C4-2B (cell line): ENCODE data around the gene WDR82.

Experiments used
- CTCF ChIP-seq: fragments of 450-650 bp; conservative IDR thresholded peaks from 2 replicates; pipeline ENCODE4 v1.5.1; 2017; ENCODE audit warnings: mild to moderate bottlenecking
- ZFX ChIP-seq: fragments of 450-650 bp; IDR thresholded peaks from 2 replicates; pipeline ENCODE4 v1.6.1; 2017

GRCh38 chr3:52250122-52250521 is 28.3 kb downstream of the WDR82 start:
- no peak for TF ChIP-seq CTCF
- TF ChIP-seq ZFX, result no peak
